WTC11 (cell line): ENCODE data around the gene NCOA3. TPM values are rescaled to one million over a fixed set of nuclear protein-coding genes. Genes with fewer than 3 reads are reported as not detected.

ENCODE experiments used
- ATAC-seq: fragments of 200-7000 bp; cut with Tn5 transposase; 2 replicates; pipeline ENCODE4 v1.10.0; 2021; ENCODE audit warnings: mild to moderate bottlenecking, moderate library complexity
- CTCF ChIA-PET: fragments of 300-600 bp; sonication (Branson Sonifier 250); formaldehyde crosslinking; loops from one replicate; lab custom pipeline; 2021; ENCODE audit warnings: antibody characterized with exemption; lab: Charles Lee
- POLR2A ChIA-PET: fragments of 350-600 bp; sonication (Branson Sonifier 250); formaldehyde crosslinking; loops from one replicate; lab custom pipeline; 2021; ENCODE audit warnings: antibody characterized with exemption; lab: Charles Lee
- DNase-seq: peaks from one replicate; pipeline ENCODE4 v3.0.0; 2021; ENCODE audit warnings: low spot score
- H3K27ac Mint-ChIP-seq: 2 replicates; pipeline ENCODE4 v1.8.0; 2021; ENCODE audit warnings: mixed read lengths
- H3K27me3 Mint-ChIP-seq: 2 replicates; pipeline ENCODE4 v1.8.0; 2021; ENCODE audit warnings: low read depth, mild to moderate bottlenecking, moderate library complexity, mixed read lengths
- H3K36me3 Mint-ChIP-seq: 2 replicates; pipeline ENCODE4 v1.8.0; 2021; ENCODE audit warnings: mixed read lengths
- H3K4me1 Mint-ChIP-seq: 2 replicates; pipeline ENCODE4 v1.8.0; 2022; ENCODE audit warnings: mixed read lengths
- H3K4me3 Mint-ChIP-seq: 2 replicates; pipeline ENCODE4 v1.8.0; 2021; ENCODE audit warnings: mild to moderate bottlenecking, moderate library complexity, mixed read lengths
- H3K9me3 Mint-ChIP-seq: 2 replicates; pipeline ENCODE4 v1.8.0; 2021; ENCODE audit warnings: mixed read lengths
- CREB1 ChIP-seq: sonication (generic); formaldehyde crosslinking; IDR thresholded peaks from 2 replicates; pipeline ENCODE4 v1.8.0; 2023; ENCODE audit warnings: mild to moderate bottlenecking, missing genetic modification reagents
- EMX1 ChIP-seq: fragments of 250-450 bp; sonication (Bioruptor Pico); IDR thresholded peaks from 2 replicates; pipeline ENCODE4 v1.8.0; 2021; ENCODE audit warnings: mild to moderate bottlenecking
- ERG ChIP-seq: fragments of 250-450 bp; sonication (Bioruptor Pico); IDR thresholded peaks from 2 replicates; pipeline ENCODE4 v1.8.0; 2021; ENCODE audit warnings: mild to moderate bottlenecking
- ESRRA ChIP-seq: sonication (generic); formaldehyde crosslinking; IDR thresholded peaks from 2 replicates; pipeline ENCODE4 v1.8.1; 2022; ENCODE audit warnings: mild to moderate bottlenecking, missing genetic modification reagents, borderline replicate concordance
- FOXJ3 ChIP-seq: sonication (generic); formaldehyde crosslinking; IDR thresholded peaks from 2 replicates; pipeline ENCODE4 v1.9.0; 2021; ENCODE audit warnings: missing genetic modification reagents, mild to moderate bottlenecking, borderline replicate concordance
- FOXP4 ChIP-seq: sonication (generic); formaldehyde crosslinking; IDR thresholded peaks from 2 replicates; pipeline ENCODE4 v1.8.0; 2022; ENCODE audit warnings: mild to moderate bottlenecking, missing genetic modification reagents
- GABPB1 ChIP-seq: sonication (generic); formaldehyde crosslinking; IDR thresholded peaks from 2 replicates; pipeline ENCODE4 v1.8.1; 2023; ENCODE audit warnings: mild to moderate bottlenecking, missing genetic modification reagents
- MLX ChIP-seq: sonication (generic); formaldehyde crosslinking; IDR thresholded peaks from 2 replicates; pipeline ENCODE4 v1.8.1; 2023; ENCODE audit warnings: mild to moderate bottlenecking, missing genetic modification reagents, moderate library complexity
- ZBTB21 ChIP-seq: sonication (generic); formaldehyde crosslinking; IDR thresholded peaks from 2 replicates; pipeline ENCODE4 v1.8.1; 2023; ENCODE audit warnings: mild to moderate bottlenecking, missing genetic modification reagents, borderline replicate concordance
- ZNF232 ChIP-seq: sonication (generic); formaldehyde crosslinking; IDR thresholded peaks from 2 replicates; pipeline ENCODE4 v1.8.0; 2022; ENCODE audit warnings: mild to moderate bottlenecking, missing genetic modification reagents
- ZNF263 ChIP-seq: sonication (generic); formaldehyde crosslinking; IDR thresholded peaks from 2 replicates; pipeline ENCODE4 v1.8.1; 2022; ENCODE audit warnings: low read depth, mild to moderate bottlenecking, moderate library complexity, missing genetic modification reagents
- ZNF317 ChIP-seq: sonication (generic); formaldehyde crosslinking; IDR thresholded peaks from 2 replicates; pipeline ENCODE4 v1.8.1; 2023; ENCODE audit warnings: low read depth, mild to moderate bottlenecking, moderate library complexity, missing genetic modification reagents, borderline replicate concordance
- ZNF532 ChIP-seq: fragments of 250-450 bp; sonication (Bioruptor Pico); IDR thresholded peaks from 2 replicates; pipeline ENCODE4 v1.9.0; 2021; ENCODE audit warnings: mild to moderate bottlenecking, borderline replicate concordance
- total RNA-seq: library from RNA; stranded (reverse); gene quantifications from 3 replicates; pipeline ENCODE4 v1.2.3, GENCODE V29; 2021
- TF ChIP-seq, protein P1 (sequence below): sonication (generic); formaldehyde crosslinking; IDR thresholded peaks from 2 replicates; pipeline ENCODE4 v1.8.0; 2022; ENCODE audit warnings: mild to moderate bottlenecking, missing genetic modification reagents
- TF ChIP-seq, protein P2 (sequence below): fragments of 200-600 bp; IDR thresholded peaks from 2 replicates; pipeline ENCODE4 v1.8.0; 2022; ENCODE audit warnings: antibody characterized with exemption
- TF ChIP-seq, protein P3 (sequence below): sonication (generic); formaldehyde crosslinking; IDR thresholded peaks from 2 replicates; pipeline ENCODE4 v1.8.0; 2022; ENCODE audit warnings: missing genetic modification reagents

NCOA3 gene
- total RNA-seq, 1 experiment from 2014 or later = 25.2 TPM

DNA sequence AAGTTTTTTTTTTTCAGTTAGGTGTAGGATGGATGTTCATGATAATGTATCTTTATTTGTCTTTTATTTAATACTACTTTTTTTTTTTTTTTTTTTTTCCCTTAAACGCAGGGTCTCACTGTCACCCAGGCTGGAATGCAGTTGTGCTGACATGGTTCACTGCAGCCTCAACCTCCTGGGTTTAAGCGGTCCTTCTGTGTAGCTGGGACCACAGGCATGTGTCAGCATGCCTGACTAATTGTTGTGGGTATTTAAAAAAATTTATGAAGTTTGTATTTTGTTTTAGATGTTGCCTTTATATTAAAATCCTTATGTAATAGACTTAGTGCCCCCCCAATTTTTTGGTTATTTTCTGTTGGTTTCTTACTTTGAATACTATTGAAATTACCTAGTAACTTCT is 42.6 kb downstream of the NCOA3 start:
- H3K36me3 Mint-ChIP-seq = no peaks in the 10 kb centered on the region
- no peak overlapping the region for H3K4me3 Mint-ChIP-seq
- POLR2A ChIA-PET = no interaction called here
- CTCF ChIA-PET = interaction anchor here (1.2 to 2.5 kb wide), 2 partner anchors 9 kb away, joined by 3 to 16 read pairs; no protein-coding TSS in a partner anchor
- TF ChIP-seq ESRRA (CRISPR knock-in tag) (no peak), MLX (CRISPR knock-in tag) (no peak), ZNF317 (no peak), ZBTB21 (CRISPR knock-in tag) (no peak), FOXJ3 (CRISPR knock-in tag) (no peak), FOXP4 (no peak), CREB1 (CRISPR knock-in tag) (no peak), EMX1 (CRISPR knock-in tag) (no peak), ZNF532 (no peak)
- TF ChIP-seq, protein P1, sequence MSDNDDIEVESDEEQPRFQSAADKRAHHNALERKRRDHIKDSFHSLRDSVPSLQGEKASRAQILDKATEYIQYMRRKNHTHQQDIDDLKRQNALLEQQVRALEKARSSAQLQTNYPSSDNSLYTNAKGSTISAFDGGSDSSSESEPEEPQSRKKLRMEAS (CRISPR knock-in tag) = no peak
- TF ChIP-seq, protein P2, sequence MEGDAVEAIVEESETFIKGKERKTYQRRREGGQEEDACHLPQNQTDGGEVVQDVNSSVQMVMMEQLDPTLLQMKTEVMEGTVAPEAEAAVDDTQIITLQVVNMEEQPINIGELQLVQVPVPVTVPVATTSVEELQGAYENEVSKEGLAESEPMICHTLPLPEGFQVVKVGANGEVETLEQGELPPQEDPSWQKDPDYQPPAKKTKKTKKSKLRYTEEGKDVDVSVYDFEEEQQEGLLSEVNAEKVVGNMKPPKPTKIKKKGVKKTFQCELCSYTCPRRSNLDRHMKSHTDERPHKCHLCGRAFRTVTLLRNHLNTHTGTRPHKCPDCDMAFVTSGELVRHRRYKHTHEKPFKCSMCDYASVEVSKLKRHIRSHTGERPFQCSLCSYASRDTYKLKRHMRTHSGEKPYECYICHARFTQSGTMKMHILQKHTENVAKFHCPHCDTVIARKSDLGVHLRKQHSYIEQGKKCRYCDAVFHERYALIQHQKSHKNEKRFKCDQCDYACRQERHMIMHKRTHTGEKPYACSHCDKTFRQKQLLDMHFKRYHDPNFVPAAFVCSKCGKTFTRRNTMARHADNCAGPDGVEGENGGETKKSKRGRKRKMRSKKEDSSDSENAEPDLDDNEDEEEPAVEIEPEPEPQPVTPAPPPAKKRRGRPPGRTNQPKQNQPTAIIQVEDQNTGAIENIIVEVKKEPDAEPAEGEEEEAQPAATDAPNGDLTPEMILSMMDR = no peak
- TF ChIP-seq, all 79 proteins: peak for 0
- ATAC-seq (no peak), DNase-seq (no peak)
- H3K27me3 Mint-ChIP-seq = no peaks in the 10 kb centered on the region
- no peak overlapping the region for H3K27ac Mint-ChIP-seq
- no peaks in the 10 kb centered on the region for H3K9me3 Mint-ChIP-seq
- peaks cover 58% of the 10 kb centered on the region for H3K4me1 Mint-ChIP-seq

- ATAC-seq = no peak
- Mint-ChIP-seq H3K4me1 (peaks cover 56% of the 10 kb centered on the region), H3K27ac (no peak overlapping the region), H3K4me3 (no peak overlapping the region), H3K9me3 (no peaks in the 10 kb centered on the region), H3K36me3 (no peaks in the 10 kb centered on the region), H3K27me3 (no peaks in the 10 kb centered on the region)
- ChIA-PET POLR2A (no interaction called here), CTCF (interaction anchor here (0.6 to 2.5 kb wide), 2 partner anchors 10 to 130 kb away, joined by 3 to 16 read pairs; no protein-coding TSS in a partner anchor)
- DNase-seq = no peak
- no peak for TF ChIP-seq ZNF232 (CRISPR knock-in tag)
- TF ChIP-seq, protein P3, sequence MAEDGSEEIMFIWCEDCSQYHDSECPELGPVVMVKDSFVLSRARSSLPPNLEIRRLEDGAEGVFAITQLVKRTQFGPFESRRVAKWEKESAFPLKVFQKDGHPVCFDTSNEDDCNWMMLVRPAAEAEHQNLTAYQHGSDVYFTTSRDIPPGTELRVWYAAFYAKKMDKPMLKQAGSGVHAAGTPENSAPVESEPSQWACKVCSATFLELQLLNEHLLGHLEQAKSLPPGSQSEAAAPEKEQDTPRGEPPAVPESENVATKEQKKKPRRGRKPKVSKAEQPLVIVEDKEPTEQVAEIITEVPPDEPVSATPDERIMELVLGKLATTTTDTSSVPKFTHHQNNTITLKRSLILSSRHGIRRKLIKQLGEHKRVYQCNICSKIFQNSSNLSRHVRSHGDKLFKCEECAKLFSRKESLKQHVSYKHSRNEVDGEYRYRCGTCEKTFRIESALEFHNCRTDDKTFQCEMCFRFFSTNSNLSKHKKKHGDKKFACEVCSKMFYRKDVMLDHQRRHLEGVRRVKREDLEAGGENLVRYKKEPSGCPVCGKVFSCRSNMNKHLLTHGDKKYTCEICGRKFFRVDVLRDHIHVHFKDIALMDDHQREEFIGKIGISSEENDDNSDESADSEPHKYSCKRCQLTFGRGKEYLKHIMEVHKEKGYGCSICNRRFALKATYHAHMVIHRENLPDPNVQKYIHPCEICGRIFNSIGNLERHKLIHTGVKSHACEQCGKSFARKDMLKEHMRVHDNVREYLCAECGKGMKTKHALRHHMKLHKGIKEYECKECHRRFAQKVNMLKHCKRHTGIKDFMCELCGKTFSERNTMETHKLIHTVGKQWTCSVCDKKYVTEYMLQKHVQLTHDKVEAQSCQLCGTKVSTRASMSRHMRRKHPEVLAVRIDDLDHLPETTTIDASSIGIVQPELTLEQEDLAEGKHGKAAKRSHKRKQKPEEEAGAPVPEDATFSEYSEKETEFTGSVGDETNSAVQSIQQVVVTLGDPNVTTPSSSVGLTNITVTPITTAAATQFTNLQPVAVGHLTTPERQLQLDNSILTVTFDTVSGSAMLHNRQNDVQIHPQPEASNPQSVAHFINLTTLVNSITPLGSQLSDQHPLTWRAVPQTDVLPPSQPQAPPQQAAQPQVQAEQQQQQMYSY (CRISPR knock-in tag) = no peak
- TF ChIP-seq GABPB1 = no peak
- TF ChIP-seq ERG (CRISPR knock-in tag) = no peak
- no peak for TF ChIP-seq ZNF263
- no peak for TF ChIP-seq ZBTB21 (CRISPR knock-in tag)
- TF ChIP-seq FOXP4 = no peak
These were observed 43.2 kb downstream of the NCOA3 start for GRCh38 chr20:47544852-47545251.
